Hematopoietic multipotent progenitor cell treated with erythropoietin and hydrocortisone succinate and interleukin-3 and kit ligand, for 8 days (in vitro differentiated cells): ENCODE results near the gene CDHR4.
"Not testable (repeated sequence)": the region's sequence is repeated elsewhere in the genome, so short reads cannot be mapped to it uniquely, and the experiment has no call there.

Experiments
- DNase-seq: peaks from one replicate; pipeline ENCODE4 v3.0.0-alpha.2; 2015

Gene CDHR4

GRCh38 chr3:49780080-49780974, 19.3 kb downstream of the CDHR4 start:
- no peak for DNase-seq

GRCh38 chr3:49779358-49780079, 20.2 kb downstream of the CDHR4 start:
- no peak for DNase-seq

- DNase-seq = not testable (repeated sequence)
Observed at GRCh38 chr3:49776101-49776500, 23.6 kb downstream of the CDHR4 start.

- DNase-seq = no peak
Observed at GRCh38 chr3:49775538-49775937, 24.1 kb downstream of the CDHR4 start.

GRCh38 chr3:49772703-49773102, 27.0 kb downstream of the CDHR4 start:
- no peak for DNase-seq

GRCh38 chr3:49771340-49771938, 28.2 kb downstream of the CDHR4 start:
- no peak for DNase-seq

GRCh38 chr3:49769926-49770325, 29.7 kb downstream of the CDHR4 start:
- no peak for DNase-seq

- DNase-seq = no peak
Observed at GRCh38 chr3:49769286-49769915, 30.3 kb downstream of the CDHR4 start.

- no peak for DNase-seq
Observed at GRCh38 chr3:49763981-49764380, 35.7 kb downstream of the CDHR4 start.

GRCh38 chr3:49761661-49762060, 38.0 kb downstream of the CDHR4 start:
- no peak for DNase-seq

GRCh38 chr3:49759226-49759625, 40.4 kb downstream of the CDHR4 start:
- DNase-seq = no peak

- no peak for DNase-seq
Observed at GRCh38 chr3:49757197-49757596, 42.5 kb downstream of the CDHR4 start.

- DNase-seq = no peak
Observed at GRCh38 chr3:49756036-49756435, 43.6 kb downstream of the CDHR4 start.

GRCh38 chr3:49754536-49754935, 45.1 kb downstream of the CDHR4 start:
- no peak for DNase-seq

- no peak for DNase-seq
Observed at GRCh38 chr3:49751501-49751900, 48.2 kb downstream of the CDHR4 start.

GRCh38 chr3:49750056-49750455, 49.6 kb downstream of the CDHR4 start:
- DNase-seq = no peak

GRCh38 chr3:49748874-49749273, 50.8 kb downstream of the CDHR4 start:
- not testable (repeated sequence) for DNase-seq

- no peak for DNase-seq
Observed at GRCh38 chr3:49747792-49748480, 51.7 kb downstream of the CDHR4 start.

GRCh38 chr3:49745986-49746385, 53.7 kb downstream of the CDHR4 start:
- DNase-seq = no peak
